Uterus (tissue), 2 donors: ENCODE data around the gene CCDC74A.

Experiments
- POLR2A ChIP-seq, 2 donors: fragments of 450-650 bp; IDR thresholded peaks; one replicate each; pipeline ENCODE4 v1.6.1; 2016; ENCODE audit warnings: antibody characterized with exemption in 2 of 2, mild to moderate bottlenecking in 1 of 2, moderate library complexity in 1 of 2
- TF ChIP-seq, protein P1 (sequence below), 4 experiments: fragments of 200-600 bp in 2 of 4; fragments of 450-650 bp in 2 of 4; sonication (generic) in 2 of 4; IDR thresholded peaks; one replicate each; pipeline ENCODE4 v1.5.1; 2016 to 2019; ENCODE audit warnings: antibody characterized with exemption in 4 of 4, mild to moderate bottlenecking in 2 of 4, moderate library complexity in 1 of 4

DNA sequence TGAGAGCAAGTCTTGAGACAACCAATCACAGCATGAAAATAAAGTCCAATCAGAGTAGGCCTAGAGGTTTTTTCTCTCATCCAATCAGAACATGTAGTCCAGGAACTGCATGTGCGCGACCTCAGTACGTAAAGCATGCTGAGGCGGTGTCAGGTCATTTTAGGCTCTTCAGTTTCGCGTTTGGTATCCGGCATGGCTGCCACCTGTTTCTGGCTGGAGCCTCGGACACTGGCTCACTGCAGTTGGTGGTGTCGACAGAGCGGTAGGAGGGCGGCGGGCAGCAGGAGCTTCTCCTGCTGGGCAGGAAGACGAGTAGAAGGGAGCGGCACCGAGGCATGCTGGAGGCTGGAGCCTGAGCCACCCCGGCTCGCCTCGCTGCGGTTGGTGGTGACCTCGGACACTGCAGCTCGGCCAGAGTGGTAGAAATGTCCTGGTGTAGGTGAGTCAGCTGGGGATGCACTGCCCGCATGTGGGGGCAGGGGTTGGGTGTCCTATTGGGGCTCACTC, 15.8 kb downstream of the CCDC74A start:
- TF ChIP-seq, protein P1, sequence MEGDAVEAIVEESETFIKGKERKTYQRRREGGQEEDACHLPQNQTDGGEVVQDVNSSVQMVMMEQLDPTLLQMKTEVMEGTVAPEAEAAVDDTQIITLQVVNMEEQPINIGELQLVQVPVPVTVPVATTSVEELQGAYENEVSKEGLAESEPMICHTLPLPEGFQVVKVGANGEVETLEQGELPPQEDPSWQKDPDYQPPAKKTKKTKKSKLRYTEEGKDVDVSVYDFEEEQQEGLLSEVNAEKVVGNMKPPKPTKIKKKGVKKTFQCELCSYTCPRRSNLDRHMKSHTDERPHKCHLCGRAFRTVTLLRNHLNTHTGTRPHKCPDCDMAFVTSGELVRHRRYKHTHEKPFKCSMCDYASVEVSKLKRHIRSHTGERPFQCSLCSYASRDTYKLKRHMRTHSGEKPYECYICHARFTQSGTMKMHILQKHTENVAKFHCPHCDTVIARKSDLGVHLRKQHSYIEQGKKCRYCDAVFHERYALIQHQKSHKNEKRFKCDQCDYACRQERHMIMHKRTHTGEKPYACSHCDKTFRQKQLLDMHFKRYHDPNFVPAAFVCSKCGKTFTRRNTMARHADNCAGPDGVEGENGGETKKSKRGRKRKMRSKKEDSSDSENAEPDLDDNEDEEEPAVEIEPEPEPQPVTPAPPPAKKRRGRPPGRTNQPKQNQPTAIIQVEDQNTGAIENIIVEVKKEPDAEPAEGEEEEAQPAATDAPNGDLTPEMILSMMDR (IDR thresholded peaks at IDR 0.05) = no peak
- no peak for TF ChIP-seq POLR2A (IDR thresholded peaks at IDR 0.05)
